Right cardiac atrium (tissue), 5 donors: ENCODE results near the gene SRD5A1. TPM values are rescaled to one million over a fixed set of nuclear protein-coding genes. Genes with fewer than 3 reads are reported as not detected.
"Not testable (repeated sequence)": the region's sequence is repeated elsewhere in the genome, so short reads cannot be mapped to it uniquely, and the experiment has no call there.

Experiments used
- ATAC-seq, 2 donors: fragments of 200-7000 bp; cut with Tn5 transposase; one replicate each; pipeline versions ENCODE4 v1.8.0 to v1.9.1; 2020; ENCODE audit warnings: moderate library complexity in 2 of 2, mild to moderate bottlenecking in 1 of 2
- DNase-seq, 3 donors: peaks; one replicate each; pipeline ENCODE4 v3.0.0-alpha.2; 2020
- H3K27ac ChIP-seq: one replicate; pipeline ENCODE4 v1.5.1; 2013; ENCODE audit warnings: mild to moderate bottlenecking, low read length, control low read depth, moderate library complexity
- H3K27me3 ChIP-seq: one replicate; pipeline ENCODE4 v1.6.1; 2013; ENCODE audit not compliant: control insufficient read depth, insufficient read depth
- H3K4me1 ChIP-seq: one replicate; pipeline ENCODE4 v1.6.1; 2013; ENCODE audit warnings: low read length; ENCODE audit not compliant: control insufficient read depth, insufficient read depth
- H3K4me3 ChIP-seq: one replicate; pipeline ENCODE4 v1.5.1; 2013; ENCODE audit warnings: low read length, control low read depth
- H3K9me3 ChIP-seq: one replicate; pipeline ENCODE4 v1.6.1; 2013; ENCODE audit warnings: low read length; ENCODE audit not compliant: control insufficient read depth
- WGBS: extraction: QIAGEN DNeasy Blood & Tissue Kit; methylation state at CpG from one replicate; pipeline ENCODE4 v1.1.7; 2013; 5-methylcytosine and 5-hydroxymethylcytosine counted together
- intact Hi-C, 4 donors: fragments of 100-400 bp; cut with DNase I; formaldehyde crosslinking; loops; one replicate each; pipeline versions ENCODE4 v1.11.0 to v1.14.0; 2022 to 2023
- polyA plus RNA-seq: library from polyadenylated mRNA; stranded (reverse); fragments of 200-250 nt; gene quantifications from one replicate; pipeline ENCODE4 v1.2.3, GENCODE V29; 2013
- total RNA-seq, 4 donors: library from RNA; stranded (reverse); fragmentation: NEBNext Ultra II Directional; extraction: Animal tissue kit (Norgen Biotek cat#: 25700); gene quantifications; one replicate each; pipeline ENCODE4 v1.2.1, GENCODE V29; 2021
- donor health status: healthy with polysubstance abuse.
- donor health status: DM: no; HTN: yes; CAD: no.
- donor health status: DM: no; HTN: no; CAD: no.
- donor health status: DM: no; HTN: yes; CAD: no; lungs with severe emphysema.
- donor health status: DM: yes; HTN: yes; CAD: no.

SRD5A1 gene
- total and polyA plus RNA-seq, 5 donors: 1.4 to 3.0 (median 2.9) TPM

DNA sequence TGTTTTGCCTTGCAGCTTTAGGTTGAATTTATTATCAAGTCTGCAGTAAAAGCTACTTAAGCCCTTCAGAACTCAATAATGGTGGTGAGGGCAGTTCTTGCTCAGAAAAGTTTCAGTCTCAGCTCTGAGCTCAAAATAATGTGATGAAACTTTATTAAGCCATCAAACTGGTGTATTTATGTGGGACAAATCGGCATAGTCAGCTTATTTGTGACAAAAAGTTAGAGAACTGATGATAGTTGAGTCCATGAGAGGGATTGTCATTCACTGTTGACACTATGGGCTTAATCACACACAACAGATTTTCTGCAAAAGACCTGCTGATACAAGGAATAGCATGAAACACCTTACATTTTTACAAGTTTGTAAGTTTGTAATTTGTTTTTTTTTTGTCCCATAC, 9.4 kb downstream of the SRD5A1 start:
- DNase-seq (no peak), ATAC-seq (no peak)
- intact Hi-C loops: no loop called here
- Histone ChIP-seq H3K4me1 (no peaks in the 10 kb centered on the region), H3K27ac (no peak overlapping the region), H3K27me3 (no peaks in the 10 kb centered on the region), H3K9me3 (no peaks in the 10 kb centered on the region), H3K4me3 (no peak overlapping the region)
- 92% methylated on average over 1 of the region's 1 CpG for WGBS

DNA sequence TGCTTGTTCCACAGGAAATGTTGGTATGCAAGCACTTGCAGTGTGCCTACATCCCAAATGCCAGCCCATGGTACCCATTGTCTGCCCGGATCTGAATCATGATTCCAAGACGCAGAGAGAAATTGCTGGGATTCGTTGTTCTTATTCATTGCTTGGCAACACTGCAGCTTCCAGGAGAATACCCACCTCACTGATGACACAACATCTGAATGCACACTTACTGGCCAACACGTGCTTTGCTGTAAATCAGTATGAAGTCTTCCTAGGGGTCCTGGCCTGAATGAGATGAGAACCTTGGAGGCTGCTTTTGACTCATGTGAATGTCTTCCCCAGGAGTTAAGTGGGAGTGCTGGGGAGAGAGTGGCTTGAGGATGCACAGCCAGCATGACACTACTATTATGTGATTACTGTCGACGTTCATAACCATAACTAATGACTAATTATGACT, 11.6 kb downstream of the SRD5A1 start:
- no peaks in the 10 kb centered on the region for H3K4me1 ChIP-seq
- H3K9me3 ChIP-seq: no peaks in the 10 kb centered on the region
- intact Hi-C loops: no loop called here
- DNase-seq (no peak), ATAC-seq (no peak)
- WGBS: 93% methylated on average over 6 of the region's 6 CpGs
- no peak overlapping the region for H3K4me3 ChIP-seq
- no peak overlapping the region for H3K27ac ChIP-seq
- no peaks in the 10 kb centered on the region for H3K27me3 ChIP-seq

DNA sequence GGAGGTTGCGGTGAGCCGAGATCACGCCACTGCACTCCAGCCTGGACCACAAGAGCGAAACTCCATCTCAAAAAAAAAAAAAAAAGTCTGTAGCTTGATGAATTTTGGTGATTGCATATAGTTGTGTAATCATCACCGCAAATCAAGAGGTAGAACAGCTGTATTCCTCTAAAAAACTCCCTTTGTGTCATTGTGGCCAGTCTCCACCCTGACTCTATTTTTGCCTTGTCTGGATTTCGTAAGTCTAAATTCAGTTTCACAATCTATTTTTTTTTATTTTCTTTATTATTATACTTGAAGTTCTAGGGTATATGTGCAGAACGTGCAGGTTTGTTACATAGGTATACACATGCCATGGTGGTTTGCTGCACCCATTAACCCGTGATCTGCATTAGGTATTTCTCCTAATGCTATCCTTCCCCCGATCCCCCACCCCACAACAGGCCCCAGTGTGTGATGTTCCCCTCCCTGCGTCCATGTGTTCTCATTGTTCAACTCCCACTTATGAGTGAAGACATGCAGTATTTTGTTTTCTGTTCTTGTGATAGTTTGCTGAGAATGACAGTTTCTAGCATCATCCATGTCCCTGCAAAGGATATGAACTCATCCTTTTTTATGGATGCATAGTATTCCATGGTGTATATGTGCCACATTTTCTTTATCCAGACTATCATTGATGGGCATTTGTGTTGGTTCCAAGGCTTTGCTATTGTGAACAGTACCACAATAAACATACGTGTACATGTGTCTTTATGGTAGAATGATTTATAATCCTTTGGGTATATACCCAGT, 12.5 kb downstream of the SRD5A1 start:
- ATAC-seq, H3K4me1 ChIP-seq, H3K9me3 ChIP-seq, H3K4me3 ChIP-seq, DNase-seq, intact Hi-C loops, H3K27me3 ChIP-seq, H3K27ac ChIP-seq: not testable (repeated sequence)
- WGBS: 89% methylated on average over 11 of the region's 11 CpGs

DNA sequence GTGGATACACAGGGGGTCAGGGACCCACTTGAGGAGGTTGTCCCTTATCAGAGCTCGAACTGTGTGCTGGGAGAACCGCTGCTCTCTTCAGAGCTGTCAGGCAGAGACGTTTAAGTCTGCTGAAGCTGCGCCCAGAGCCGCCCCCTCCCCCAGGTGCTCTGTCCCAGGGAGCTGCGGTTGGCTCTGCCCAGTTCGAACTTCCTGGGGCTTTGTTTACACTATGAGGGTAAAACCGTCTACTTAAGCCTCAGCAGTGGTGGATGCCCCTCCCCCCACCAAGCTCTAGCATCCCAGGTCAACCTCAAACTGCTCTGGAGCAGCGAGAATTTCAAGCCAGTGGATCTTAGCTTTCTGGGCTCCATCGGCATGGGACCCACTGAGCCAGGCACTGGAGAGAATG, 15.9 kb downstream of the SRD5A1 start:
- DNase-seq (no peak), ATAC-seq (no peak)
- 60% methylated on average over 10 of the region's 10 CpGs for WGBS
- H3K4me1 ChIP-seq: no peaks in the 10 kb centered on the region
- no peaks in the 10 kb centered on the region for H3K9me3 ChIP-seq
- H3K27me3 ChIP-seq: no peaks in the 10 kb centered on the region
- H3K4me3 ChIP-seq: no peak overlapping the region
- H3K27ac ChIP-seq: no peak overlapping the region
- intact Hi-C loops: no loop called here

DNA sequence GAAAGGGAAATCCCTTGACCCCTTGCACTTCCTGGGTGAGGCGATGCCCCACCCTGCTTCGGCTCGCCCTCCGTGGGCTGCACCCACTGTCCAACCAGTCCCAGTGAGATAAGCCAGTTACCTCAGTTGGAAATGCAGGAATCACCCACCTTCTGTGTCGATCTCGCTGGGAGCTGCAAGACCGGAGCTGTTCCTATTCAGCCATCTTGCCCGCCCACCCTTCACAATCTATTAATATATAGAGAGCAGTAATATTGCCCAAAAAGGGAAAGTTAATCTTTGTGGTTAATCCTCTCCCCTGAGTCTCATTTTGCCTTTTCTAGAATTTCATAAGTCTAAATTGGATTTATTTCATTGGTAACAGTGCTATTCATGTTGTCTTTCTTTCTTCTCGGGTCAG, 16.4 kb downstream of the SRD5A1 start:
- WGBS: 97% methylated on average over 9 of the region's 9 CpGs
- no peak for DNase-seq
- Histone ChIP-seq H3K9me3 (no peaks in the 10 kb centered on the region), H3K27ac (no peak overlapping the region), H3K4me1 (no peaks in the 10 kb centered on the region), H3K27me3 (no peaks in the 10 kb centered on the region), H3K4me3 (no peak overlapping the region)
- intact Hi-C loops: no loop called here
- no peak for ATAC-seq

DNA sequence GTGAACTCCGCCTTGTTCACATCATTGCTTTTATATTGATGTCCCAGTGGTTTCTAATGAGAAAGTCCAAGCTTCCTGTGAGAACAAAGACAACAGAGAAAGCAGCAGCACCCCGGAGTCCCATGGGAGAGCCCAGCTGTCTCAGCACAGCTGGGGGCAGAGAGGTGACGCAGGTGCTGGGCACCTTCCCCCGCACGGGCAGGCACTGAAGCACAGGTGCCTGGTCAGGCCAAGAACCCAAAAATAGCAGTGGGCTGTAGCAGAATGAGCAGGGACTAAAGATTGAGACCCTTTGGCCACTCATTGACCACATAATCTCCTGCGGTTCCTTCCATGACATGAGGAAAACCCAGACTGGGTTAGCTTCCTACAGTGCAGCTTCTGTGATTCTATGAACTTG, 18.8 kb downstream of the SRD5A1 start:
- 75% methylated on average over 6 of the region's 6 CpGs for WGBS
- H3K4me1 ChIP-seq: no peaks in the 10 kb centered on the region
- intact Hi-C loops: no loop called here
- ATAC-seq (no peak), DNase-seq (no peak)
- no peak overlapping the region for H3K27ac ChIP-seq
- peaks cover 5% of the 10 kb centered on the region for H3K9me3 ChIP-seq
- H3K27me3 ChIP-seq: no peaks in the 10 kb centered on the region
- no peak overlapping the region for H3K4me3 ChIP-seq

DNA sequence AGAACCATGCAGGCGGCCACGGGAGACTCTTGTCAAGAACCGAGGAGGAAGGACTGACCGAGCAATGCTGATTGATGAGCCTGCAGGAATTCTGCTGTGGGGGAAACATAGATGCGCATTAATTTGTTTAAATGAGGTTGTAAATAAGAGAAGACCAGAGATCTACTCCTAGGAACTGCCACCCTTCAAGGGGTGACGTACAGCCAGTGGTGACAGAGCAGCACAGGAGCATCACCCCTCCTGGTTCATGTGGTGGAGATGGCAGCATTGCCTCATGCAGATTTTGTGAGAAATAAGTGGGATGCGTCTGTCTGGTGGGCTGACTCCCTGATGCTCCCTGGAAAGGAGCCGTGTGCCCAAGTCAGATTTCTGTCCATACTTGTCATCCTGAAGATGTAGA, 22.2 kb downstream of the SRD5A1 start:
- Histone ChIP-seq H3K4me3 (no peak overlapping the region), H3K27me3 (no peaks in the 10 kb centered on the region), H3K27ac (no peak overlapping the region), H3K9me3 (peaks cover 14% of the 10 kb centered on the region), H3K4me1 (no peaks in the 10 kb centered on the region)
- intact Hi-C loops: no loop called here
- ATAC-seq (no peak), DNase-seq (no peak)
- 97% methylated on average over 8 of the region's 8 CpGs for WGBS

DNA sequence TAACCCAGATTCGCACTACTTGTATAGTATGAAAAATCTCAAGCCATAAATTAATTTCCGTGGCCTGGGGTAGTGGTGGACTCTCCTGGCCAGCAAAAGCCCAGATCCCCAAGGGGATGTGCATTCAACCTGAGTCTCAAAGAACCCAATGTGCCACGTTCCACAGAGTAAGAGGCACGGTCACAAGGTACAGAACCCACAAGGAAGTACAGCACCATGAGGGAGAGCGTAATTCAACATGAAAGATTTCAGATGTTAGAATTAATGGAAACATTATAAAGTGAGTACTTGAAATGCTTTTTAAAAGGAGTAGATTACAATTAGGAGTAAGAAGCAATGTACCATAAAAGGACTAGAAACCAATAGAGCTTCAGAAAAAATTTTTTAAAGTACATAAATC, 23.4 kb downstream of the SRD5A1 start:
- H3K27me3 ChIP-seq: no peaks in the 10 kb centered on the region
- peaks cover 14% of the 10 kb centered on the region for H3K9me3 ChIP-seq
- WGBS: 97% methylated on average over 5 of the region's 5 CpGs
- no peak overlapping the region for H3K27ac ChIP-seq
- intact Hi-C loops: no loop called here
- H3K4me1 ChIP-seq: no peaks in the 10 kb centered on the region
- H3K4me3 ChIP-seq: no peak overlapping the region
- DNase-seq (no peak), ATAC-seq (no peak)

DNA sequence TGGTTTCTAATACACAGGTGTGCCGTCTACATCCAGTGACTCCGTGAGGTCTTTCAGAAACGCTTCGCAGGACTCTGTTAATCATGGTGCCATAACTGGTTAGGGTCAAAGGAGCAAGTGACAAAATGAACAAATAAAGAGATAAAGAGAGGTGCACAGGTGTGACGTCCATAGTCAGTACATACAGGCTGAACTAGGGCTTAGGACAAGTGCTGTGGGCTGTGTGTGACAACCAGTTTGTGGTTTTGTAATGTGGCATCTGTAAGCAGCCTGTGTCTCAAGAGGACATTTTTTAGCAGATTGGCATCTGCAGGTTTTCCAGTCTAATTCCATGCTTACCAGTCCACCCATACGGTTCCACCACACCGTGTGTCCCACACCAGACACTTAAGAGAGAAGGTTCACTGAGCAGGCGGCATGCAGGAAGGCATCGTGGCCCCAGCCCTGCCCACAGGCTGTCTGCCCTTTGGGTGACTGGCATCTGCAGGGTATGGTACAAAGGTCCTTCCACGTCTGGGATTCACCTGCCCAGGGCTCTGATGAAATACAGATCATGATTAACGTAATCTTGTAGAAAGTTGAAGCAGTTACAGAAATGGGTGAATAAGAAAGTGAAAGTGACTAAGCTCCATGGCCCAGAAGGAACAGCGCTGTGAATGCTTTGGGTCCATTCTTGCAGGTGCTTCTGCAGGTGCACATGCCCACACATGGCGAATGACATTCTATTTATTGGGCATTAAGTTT, 26.9 kb downstream of the SRD5A1 start:
- Histone ChIP-seq H3K4me1 (no peaks in the 10 kb centered on the region), H3K27ac (no peak overlapping the region), H3K9me3 (peaks cover 14% of the 10 kb centered on the region), H3K4me3 (no peak overlapping the region), H3K27me3 (no peaks in the 10 kb centered on the region)
- intact Hi-C loops: no loop called here
- DNase-seq: no peak
- ATAC-seq: no peak
- WGBS: 94% methylated on average over 13 of the region's 13 CpGs

DNA sequence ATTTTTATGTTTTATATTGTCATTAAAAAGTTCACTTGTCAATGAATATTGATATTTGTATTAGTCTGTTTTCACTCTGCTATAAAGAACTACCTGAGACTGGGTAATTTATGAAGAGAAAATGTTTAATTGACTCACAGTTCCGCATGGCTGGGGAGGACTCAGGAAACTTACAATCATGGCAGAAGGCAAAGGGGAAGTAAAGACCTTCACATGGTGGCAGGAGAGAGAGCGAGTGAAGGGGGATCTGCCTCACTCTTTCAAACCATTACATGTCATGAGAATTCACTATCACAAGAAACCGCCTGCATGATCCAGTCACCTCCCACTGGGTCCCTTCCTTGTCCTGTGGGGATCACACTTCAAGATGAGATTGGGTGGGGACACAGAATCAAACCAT, 27.4 kb downstream of the SRD5A1 start:
- H3K27me3 ChIP-seq: no peaks in the 10 kb centered on the region
- 97% methylated on average over 3 of the region's 3 CpGs for WGBS
- intact Hi-C loops: no loop called here
- H3K4me3 ChIP-seq: no peak overlapping the region
- H3K27ac ChIP-seq: no peak overlapping the region
- ATAC-seq (no peak), DNase-seq (no peak)
- no peaks in the 10 kb centered on the region for H3K4me1 ChIP-seq
- H3K9me3 ChIP-seq: peaks cover 11% of the 10 kb centered on the region

DNA sequence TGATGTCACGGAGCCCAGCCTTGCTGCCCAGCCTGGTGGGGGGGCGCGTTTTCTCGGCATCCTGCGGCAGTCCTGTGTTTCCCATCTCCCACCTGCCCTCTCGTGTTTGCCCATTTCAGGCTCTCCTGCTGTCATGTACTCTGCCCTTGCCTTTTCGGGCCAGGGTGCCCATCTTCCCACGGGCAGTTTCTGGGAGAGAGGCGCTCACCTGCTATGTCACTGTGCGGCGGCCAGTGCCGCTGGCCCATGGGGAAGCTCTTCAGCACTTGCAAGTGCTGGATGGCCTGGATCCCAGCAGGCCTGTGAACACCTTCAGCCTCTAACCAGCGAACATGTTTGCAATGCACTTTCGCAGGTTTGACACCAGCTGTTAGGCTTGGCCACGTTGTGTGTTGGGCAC, 33.5 kb downstream of the SRD5A1 start:
- WGBS: 89% methylated on average over 15 of the region's 15 CpGs
- no peaks in the 10 kb centered on the region for H3K4me1 ChIP-seq

More for the DNA sequence above, 33.5 kb downstream of the SRD5A1 start:
- Histone ChIP-seq H3K9me3 (peaks cover 6% of the 10 kb centered on the region), H3K27me3 (no peaks in the 10 kb centered on the region), H3K4me3 (no peak overlapping the region), H3K27ac (no peak overlapping the region)
- no peak for ATAC-seq
- no peak for DNase-seq
- intact Hi-C loops: no loop called here
